Omental fat pad (tissue), 4 donors: Measurements from ENCODE around the gene ITGA3. TPM values are rescaled to one million over a fixed set of nuclear protein-coding genes. Genes with fewer than 3 reads are reported as not detected.

Experiments used
- ATAC-seq: fragments of 150-250 bp; one replicate; pipeline ENCODE4 v1.9.1; 2016; ENCODE audit warnings: mild to moderate bottlenecking, moderate library complexity; ENCODE audit not compliant: low FRiP score
- DNase-seq: peaks from one replicate; pipeline ENCODE4 v3.0.0-alpha.2; 2019; ENCODE audit warnings: low spot score
- CTCF ChIP-seq, 3 donors: fragments of 450-650 bp; IDR thresholded peaks; one replicate each; pipeline ENCODE4 v1.5.1; 2016 to 2017; ENCODE audit warnings: antibody characterized with exemption in 3 of 3, mild to moderate bottlenecking in 3 of 3, moderate library complexity in 2 of 3
- total RNA-seq, 4 donors: library from RNA; depleted of rRNA; stranded (reverse); fragments of >200 nt; gene quantifications; one replicate each; pipeline ENCODE4 v1.1.0, GENCODE V29; 2016

The ITGA3 gene
- total RNA-seq, 4 donors from 2014 or later, result 28.5 to 99.8 (median 41.2) TPM

DNA sequence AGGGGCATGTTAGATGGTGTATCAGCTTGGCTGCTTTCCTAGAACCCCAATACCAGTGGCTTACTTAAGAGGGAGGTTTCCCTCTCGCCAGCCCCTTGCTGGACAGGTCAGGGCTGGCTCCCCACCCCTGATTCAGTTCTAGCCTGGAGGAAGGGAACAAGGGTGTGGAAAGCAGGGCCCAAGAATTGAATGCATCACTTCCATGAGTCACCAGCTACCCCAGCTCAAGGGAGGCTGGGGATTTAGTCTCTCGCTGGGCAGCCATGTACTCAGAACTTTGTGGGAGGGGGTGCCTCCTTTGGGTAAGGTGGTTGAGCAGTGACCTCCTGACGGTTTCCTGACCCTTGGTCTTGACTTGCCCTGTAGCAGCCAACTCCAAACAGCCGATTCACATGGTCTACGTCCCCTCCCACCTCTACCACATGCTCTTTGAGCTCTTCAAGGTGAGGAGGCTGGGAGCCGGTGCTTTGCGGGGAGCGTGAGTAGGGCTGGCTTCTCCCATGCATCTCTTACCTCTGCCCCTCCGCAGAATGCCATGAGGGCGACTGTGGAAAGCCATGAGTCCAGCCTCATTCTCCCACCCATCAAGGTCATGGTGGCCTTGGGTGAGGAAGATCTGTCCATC lies 52.0 kb downstream of the ITGA3 start:
- no peak for TF ChIP-seq CTCF (IDR thresholded peaks at IDR 0.05)
- no peak for ATAC-seq
- DNase-seq, result no peak

DNA sequence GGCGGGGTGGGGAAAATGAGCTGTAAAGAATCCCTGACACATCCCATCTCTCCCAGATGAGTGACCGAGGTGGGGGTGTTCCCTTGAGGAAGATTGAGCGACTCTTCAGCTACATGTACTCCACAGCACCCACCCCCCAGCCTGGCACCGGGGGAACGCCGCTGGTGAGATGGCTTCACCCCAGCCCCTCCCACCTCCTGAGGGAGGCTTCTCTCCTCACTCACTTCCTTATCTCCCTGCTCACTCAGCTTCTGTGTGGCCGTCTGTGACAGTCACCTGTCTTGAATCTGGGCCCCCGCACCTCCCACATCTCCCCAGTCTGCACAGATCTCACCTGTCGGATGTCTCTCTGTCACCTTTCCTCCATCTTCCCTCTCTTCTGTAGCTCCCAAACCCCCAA lies 52.6 kb downstream of the ITGA3 start:
- TF ChIP-seq CTCF (IDR thresholded peaks at IDR 0.05), result no peak
- DNase-seq (no peak), ATAC-seq (no peak)

GRCh38 chr17:50109207-50109606 lies 53.3 kb downstream of the ITGA3 start:
- ATAC-seq, result no peak
- DNase-seq, result no peak
- TF ChIP-seq CTCF (IDR thresholded peaks at IDR 0.05), result no peak

- TF ChIP-seq CTCF (IDR thresholded peaks at IDR 0.05), result no peak
- DNase-seq, result no peak
- no peak for ATAC-seq
These were observed 53.9 kb downstream of the ITGA3 start for GRCh38 chr17:50109785-50110184.

DNA sequence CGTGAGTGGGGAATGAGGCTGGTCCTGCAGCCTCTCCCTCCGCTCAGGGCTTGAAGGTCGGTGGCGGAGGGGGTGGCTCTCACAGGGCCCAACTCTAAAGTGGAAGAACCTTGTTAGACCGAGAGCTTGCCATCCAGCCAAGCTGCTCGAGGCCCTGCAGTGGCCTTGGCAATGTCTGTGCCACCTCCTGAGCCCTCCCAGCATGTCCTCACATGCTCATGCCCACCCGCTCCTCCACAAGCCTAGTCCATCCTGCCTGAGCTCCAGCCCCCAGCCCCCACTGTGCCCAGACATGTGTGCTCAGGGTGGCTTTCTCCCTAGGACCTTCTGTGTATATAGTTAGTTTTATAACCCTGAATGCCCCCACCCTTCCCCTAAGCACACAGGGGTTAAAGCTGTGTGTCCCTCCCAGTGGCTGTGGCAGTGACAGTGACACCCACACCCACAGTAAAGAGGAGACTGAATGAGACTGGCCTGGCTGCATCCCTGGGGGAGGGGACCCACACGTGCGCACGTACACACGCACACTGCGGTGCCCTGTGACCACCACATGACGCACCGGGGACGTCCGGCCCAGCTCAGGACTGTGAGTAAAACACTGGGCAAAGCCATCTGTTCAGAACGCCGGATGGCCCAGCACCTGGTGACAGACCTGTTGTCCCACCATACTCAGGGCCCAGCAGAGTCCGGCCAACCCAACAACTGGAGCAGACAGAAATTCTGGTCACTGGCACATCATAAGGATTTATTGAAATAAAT lies 54.9 kb downstream of the ITGA3 start:
- no peak for TF ChIP-seq CTCF (IDR thresholded peaks at IDR 0.05)
- ATAC-seq (no peak), DNase-seq (no peak)

- no peak for DNase-seq
- ATAC-seq, result no peak
- no peak for TF ChIP-seq CTCF (IDR thresholded peaks at IDR 0.05)
These were observed 56.1 kb downstream of the ITGA3 start for GRCh38 chr17:50111673-50112655.
